ENCODE data around the gene GABPA.

GABPA gene

DNA sequence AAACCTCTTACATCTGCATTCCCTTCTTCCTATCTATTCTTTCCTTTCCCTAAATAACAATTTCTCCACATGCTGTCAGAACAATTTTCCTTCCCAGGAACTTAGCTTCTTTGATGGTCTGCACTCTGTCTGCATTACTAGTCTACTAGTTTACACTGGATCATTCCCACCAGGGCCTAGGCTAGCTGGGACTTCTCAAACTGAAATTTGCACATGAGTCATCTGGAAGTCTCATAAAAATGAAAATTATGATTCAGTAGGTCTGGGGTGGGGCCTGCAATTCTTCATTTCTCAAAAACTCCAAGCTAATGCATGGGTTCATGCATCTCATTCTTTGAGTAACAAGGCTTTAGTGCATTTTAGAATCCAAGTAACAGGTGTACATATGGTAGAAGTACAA is 74.2 kb downstream of the GABPA start:
- DNase-seq (ENCODE audit: low read depth in 2 of 2) = no peak

DNA sequence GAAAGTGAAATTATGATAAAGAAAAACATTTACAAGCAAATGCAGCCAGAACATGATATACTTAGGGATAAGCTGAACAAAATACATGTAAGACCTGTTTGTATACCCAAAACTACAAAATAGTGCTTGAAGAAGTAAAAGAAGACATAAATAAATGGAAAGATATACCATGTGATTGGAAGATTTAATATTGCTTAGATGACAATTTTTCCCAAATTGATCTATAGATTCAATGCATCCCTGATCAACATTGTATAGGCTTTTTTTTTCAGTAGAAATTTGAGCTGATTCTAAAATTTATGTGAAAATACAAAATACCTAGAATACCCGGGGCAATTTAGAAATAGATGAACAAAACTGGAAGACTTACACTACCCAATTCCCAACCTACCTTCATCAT is 76.4 kb downstream of the GABPA start:
- DNase-seq (ENCODE audit: low read depth in 2 of 2) = no peak

DNA sequence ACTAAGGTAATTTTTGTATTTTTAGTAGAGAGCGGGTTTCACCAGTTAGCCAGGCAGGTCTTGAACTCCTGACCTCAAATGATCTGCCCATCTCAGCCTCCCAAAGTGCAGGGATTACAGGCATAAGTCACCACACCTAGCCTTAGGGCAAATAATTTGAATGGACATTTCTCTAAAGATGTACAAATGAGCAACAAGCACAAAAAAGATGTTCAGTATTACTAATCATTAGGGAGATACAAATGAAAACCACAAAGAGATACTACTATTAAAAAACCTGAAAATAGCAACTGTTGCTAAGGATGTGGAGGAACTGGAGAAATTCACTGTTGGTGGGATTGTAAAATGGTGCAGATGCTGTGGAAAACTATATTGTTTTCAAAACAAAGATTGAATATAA is 79.1 kb downstream of the GABPA start:
- DNase-seq (ENCODE audit: low read depth in 2 of 2) = no peak

DNA sequence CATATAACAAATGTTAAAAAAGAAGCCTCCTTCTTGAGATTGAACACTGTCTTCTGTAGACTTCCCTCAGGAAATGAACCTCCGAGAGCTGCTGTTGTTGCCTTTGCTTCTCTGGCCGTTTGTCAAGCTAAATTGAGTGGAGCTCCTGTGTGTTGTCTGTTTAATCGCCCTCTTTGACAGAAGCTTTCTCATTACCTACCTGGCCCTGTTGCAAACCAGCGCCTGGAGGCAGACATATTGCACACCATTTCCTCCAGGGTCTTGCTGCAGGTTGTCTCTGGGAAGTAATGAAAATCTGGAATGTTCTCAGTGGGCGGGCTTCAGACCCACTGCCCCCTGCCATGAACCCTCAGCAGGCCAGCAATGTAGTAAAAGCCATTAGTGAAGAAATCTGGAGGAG is 83.3 kb downstream of the GABPA start:
- DNase-seq (ENCODE audit: low read depth in 2 of 2) = no peak

DNA sequence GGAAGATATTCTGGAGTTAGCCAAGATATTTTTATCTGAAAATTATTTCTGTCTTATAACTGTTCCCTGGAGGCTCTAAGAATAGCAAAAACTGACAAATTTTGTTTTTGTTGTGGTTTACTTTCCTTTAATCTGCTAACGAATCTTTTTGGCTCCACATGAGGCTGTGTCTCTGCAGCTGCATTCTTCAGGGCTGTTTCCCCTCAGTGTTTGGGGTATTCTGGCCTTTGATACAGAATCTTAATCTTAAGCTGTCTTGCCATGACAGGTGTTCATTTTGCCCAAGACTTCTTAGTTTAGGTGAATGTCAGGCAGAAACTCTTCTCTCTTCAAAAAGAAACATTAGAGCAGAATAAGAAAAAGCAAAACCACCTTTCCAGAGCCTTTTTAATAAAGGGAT is 83.8 kb downstream of the GABPA start:
- no peak for DNase-seq (ENCODE audit: low read depth in 2 of 2)
